B cell (primary cell): ENCODE measurements around the gene AKR1B1. TPM values are rescaled to one million over a fixed set of nuclear protein-coding genes. Genes with fewer than 3 reads are reported as not detected.

Experiments used
- ATAC-seq: fragments of 200-7000 bp; cut with Tn5 transposase; one replicate; pipeline ENCODE4 v1.10.0; 2021; ENCODE audit warnings: low read depth, mild to moderate bottlenecking, moderate number of reproducible peaks, moderate library complexity
- CTCF ChIA-PET: fragments of 350-600 bp; sonication (Branson Sonifier 250); formaldehyde crosslinking; loops from one replicate; lab custom pipeline; 2021; ENCODE audit warnings: antibody characterized with exemption, inconsistent platforms; lab: Charles Lee
- POLR2A ChIA-PET: fragments of 350-600 bp; sonication (Branson Sonifier 250); formaldehyde crosslinking; loops from one replicate; lab custom pipeline; 2021; ENCODE audit warnings: antibody characterized with exemption; lab: Charles Lee
- DNase-seq: peaks from one replicate; pipeline ENCODE4 v3.0.0; 2013
- H2AFZ ChIP-seq: 2 replicates; pipeline ENCODE4 v1.6.1; 2012; ENCODE audit warnings: mild to moderate bottlenecking, low read depth, low read length; ENCODE audit not compliant: insufficient read depth, poor library complexity, severe bottlenecking
- H3K27ac ChIP-seq, 2 donors: 1 replicate in 1 of 2; 2 replicates in 1 of 2; pipeline ENCODE4 v1.5.1; 2012 to 2013; ENCODE audit warnings: low read length in 2 of 2, mild to moderate bottlenecking in 2 of 2, moderate library complexity in 1 of 2
- H3K27me3 ChIP-seq, 4 experiments: fragments of 200-600 bp in 1 of 4; sonication (generic) in 1 of 4; replicated peaks in 1 of 4; 1 replicate in 2 of 4; 2 replicates in 2 of 4; pipeline versions ENCODE4 v1.6.1 to v1.7.0; 2013 to 2016; ENCODE audit warnings: low read length in 3 of 4, mild to moderate bottlenecking in 2 of 4, mixed read lengths in 1 of 4, moderate library complexity in 1 of 4; ENCODE audit not compliant: insufficient read depth in 4 of 4, control insufficient read depth in 3 of 4; ENCODE audit errors: control extremely low read depth in 1 of 4
- H3K36me3 ChIP-seq, 2 experiments: replicated peaks in 1 of 2; 1 replicate in 1 of 2; 2 replicates in 1 of 2; pipeline versions ENCODE4 v1.6.1 to v1.7.1; 2013; ENCODE audit warnings: low read length in 1 of 2; ENCODE audit not compliant: insufficient read depth in 2 of 2, control insufficient read depth in 1 of 2; ENCODE audit errors: control extremely low read depth in 1 of 2, extremely low read depth in 1 of 2
- H3K4me1 ChIP-seq, 2 donors: fragments of 200-600 bp in 1 of 2; sonication (generic) in 1 of 2; 1 replicate in 1 of 2; 2 replicates in 1 of 2; pipeline versions ENCODE4 v1.5.1 to v1.6.1; 2013 to 2017; ENCODE audit warnings: low read length in 2 of 2; ENCODE audit not compliant: control insufficient read depth in 2 of 2, insufficient read depth in 2 of 2
- H3K4me2 ChIP-seq: replicated peaks from 2 replicates; pipeline ENCODE3; 2012; ENCODE audit warnings: mild to moderate bottlenecking, low read depth, low read length; ENCODE audit not compliant: poor library complexity, severe bottlenecking
- H3K4me3 ChIP-seq, 5 experiments: fragments of 200-600 bp in 1 of 5; sonication (generic) in 1 of 5; 1 replicate in 3 of 5; 2 replicates in 2 of 5; pipeline versions ENCODE4 v1.5.1 to v1.7.0; 2011 to 2016; ENCODE audit warnings: low read length in 4 of 5, mild to moderate bottlenecking in 4 of 5, low read depth in 2 of 5, control low read depth in 1 of 5, moderate library complexity in 1 of 5; ENCODE audit not compliant: insufficient read depth in 1 of 5; ENCODE audit errors: control extremely low read depth in 1 of 5, extremely low read depth in 1 of 5
- H3K79me2 ChIP-seq: fragments of 200-600 bp; sonication (generic); one replicate; pipeline ENCODE4 v1.6.0; 2016; ENCODE audit warnings: low read length; ENCODE audit not compliant: control insufficient read depth, insufficient read depth
- H3K9ac ChIP-seq: fragments of 200-600 bp; sonication (generic); 2 replicates; pipeline ENCODE4 v1.6.1; 2017; ENCODE audit warnings: mild to moderate bottlenecking, low read length, moderate library complexity
- H3K9me3 ChIP-seq, 3 donors: one replicate each; pipeline versions ENCODE4 v1.6.1 to v1.7.1; 2013; ENCODE audit warnings: low read length in 2 of 3; ENCODE audit not compliant: control insufficient read depth in 2 of 3, insufficient read depth in 1 of 3; ENCODE audit errors: control extremely low read depth in 1 of 3
- H4K20me1 ChIP-seq: 2 replicates; pipeline ENCODE4 v1.6.0; 2012; ENCODE audit warnings: mild to moderate bottlenecking, low read length; ENCODE audit not compliant: insufficient read depth, control insufficient read depth, poor library complexity, severe bottlenecking
- H3K27ac Mint-ChIP-seq: one replicate; pipeline ENCODE4 v1.8.0; 2021; ENCODE audit warnings: mixed read lengths
- H3K27me3 Mint-ChIP-seq: one replicate; pipeline ENCODE4 v1.8.0; 2021; ENCODE audit warnings: mixed read lengths
- H3K4me1 Mint-ChIP-seq: one replicate; pipeline ENCODE4 v1.8.0; 2021; ENCODE audit warnings: mixed read lengths
- H3K4me3 Mint-ChIP-seq: one replicate; pipeline ENCODE4 v1.8.0; 2021; ENCODE audit warnings: mixed read lengths
- H3K9me3 Mint-ChIP-seq: one replicate; pipeline ENCODE4 v1.8.0; 2022; ENCODE audit warnings: mixed read lengths; ENCODE audit not compliant: insufficient read depth
- CTCF ChIP-seq: fragments of 200-600 bp; IDR thresholded peaks from one replicate; pipeline ENCODE4 v1.8.0; 2022; ENCODE audit warnings: antibody characterized with exemption, mild to moderate bottlenecking
- EZH2 ChIP-seq: IDR thresholded peaks from 2 replicates; pipeline ENCODE4 v1.6.1; 2012; ENCODE audit warnings: borderline replicate concordance, low read depth, mild to moderate bottlenecking, moderate library complexity, low read length; ENCODE audit not compliant: insufficient read depth, poor library complexity, severe bottlenecking
- WGBS: methylation state at CpG from one replicate; pipeline ENCODE4 v1.1.5; 2013; ENCODE audit warnings: missing lambda C conversion rate; ENCODE audit not compliant: insufficient coverage; 5-methylcytosine and 5-hydroxymethylcytosine counted together
- intact Hi-C: fragments of 100-400 bp; cut with micrococcal nuclease; formaldehyde crosslinking; loops from one replicate; pipeline ENCODE4 v1.10.0; 2022
- polyA plus RNA-seq: library from polyadenylated mRNA; depleted of rRNA; stranded (reverse); fragments of >200 nt; gene quantifications from 2 replicates; pipeline ENCODE4 v1.2.3, GENCODE V29; 2012
- total RNA-seq, 2 donors: library from RNA; stranded (reverse); fragments of 120-200 nt in 1 of 2; gene quantifications; 1 replicate in 1 of 2; 2 replicates in 1 of 2; pipeline versions ENCODE4 v1.2.3 to v1.2.4, GENCODE V29; 2013 to 2022

Gene AKR1B1
- total and polyA plus RNA-seq, 2 donors (not counting 1 experiment from before 2014, with no cell fraction given) = 82.9 to 89.6 TPM

- intact Hi-C loops = no loop called here
- ChIA-PET POLR2A (interaction anchor here (0.6 kb wide), 1 partner anchor 36 kb away, joined by 3 read pairs; no protein-coding TSS in a partner anchor), CTCF (interaction anchor here (0.8 to 2.4 kb wide), 2 partner anchors 11 to 103 kb away, joined by 3 to 16 read pairs; no protein-coding TSS in a partner anchor)
- H2AFZ ChIP-seq = no peak overlapping the region
- no peak overlapping the region for H3K27ac ChIP-seq
- H3K4me3 ChIP-seq = no peak overlapping the region
- no peaks in the 10 kb centered on the region for H4K20me1 ChIP-seq
- Mint-ChIP-seq H3K4me3 (no peak overlapping the region), H3K4me1 (no peaks in the 10 kb centered on the region), H3K9me3 (no peaks in the 10 kb centered on the region), H3K27me3 (no peaks in the 10 kb centered on the region), H3K27ac (no peak overlapping the region)
- no peaks in the 10 kb centered on the region for H3K4me1 ChIP-seq
- H3K36me3 ChIP-seq = peaks cover 0 to 76% of the 10 kb centered on the region in 2 experiments
- TF ChIP-seq EZH2 (no peak), CTCF (no peak)
- no peak overlapping the region for H3K9ac ChIP-seq
- H3K4me2 ChIP-seq = no peak overlapping the region
- no peaks in the 10 kb centered on the region for H3K27me3 ChIP-seq
- ATAC-seq (no peak), DNase-seq (no peak)
- WGBS = 93% methylated on average over 7 of the region's 9 CpGs
- no peaks in the 10 kb centered on the region for H3K9me3 ChIP-seq
- no peaks in the 10 kb centered on the region for H3K79me2 ChIP-seq
Measured at GRCh38 chr7:134444198-134444960, 14.5 kb downstream of the AKR1B1 start.
